Mammary epithelial cell (primary cell): Measurements from ENCODE around the gene CAMK1G.

Source experiments
- EZH2 ChIP-seq: IDR thresholded peaks from 2 replicates; pipeline ENCODE4 v1.6.1; 2012; ENCODE audit warnings: low read length, inconsistent platforms, borderline replicate concordance
- TF ChIP-seq, protein P1 (sequence below), 2 donors: IDR thresholded peaks in 1 of 2; conservative IDR thresholded peaks in 1 of 2; 2 replicates each; pipeline ENCODE4 v1.5.1; 2011 to 2012; ENCODE audit warnings: inconsistent platforms in 2 of 2, low read length in 2 of 2, mild to moderate bottlenecking in 2 of 2, control low read depth in 1 of 2, low read depth in 1 of 2; ENCODE audit not compliant: insufficient read depth in 1 of 2; ENCODE audit errors: extremely low read depth in 1 of 2

DNA sequence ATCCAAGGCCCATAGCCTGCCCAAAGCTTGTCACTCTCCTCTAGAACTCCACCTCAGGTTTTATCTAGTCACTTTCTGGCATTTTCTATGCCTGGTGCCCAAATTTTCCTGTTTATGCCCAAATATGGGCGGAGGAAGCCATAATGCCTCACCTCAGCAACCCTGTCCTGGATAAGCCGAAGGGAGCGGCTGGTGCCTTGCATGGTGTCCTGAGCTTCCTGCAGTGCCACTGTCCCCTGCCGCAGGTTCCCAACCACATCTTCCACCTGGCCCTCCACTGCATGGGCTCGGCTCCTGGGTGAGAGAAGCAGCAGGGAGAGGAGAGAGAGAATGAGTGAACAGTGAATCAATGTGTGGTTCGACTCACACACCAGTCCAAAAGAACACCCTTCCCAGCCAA, 34.2 kb downstream of the CAMK1G start:
- TF ChIP-seq, protein P1, sequence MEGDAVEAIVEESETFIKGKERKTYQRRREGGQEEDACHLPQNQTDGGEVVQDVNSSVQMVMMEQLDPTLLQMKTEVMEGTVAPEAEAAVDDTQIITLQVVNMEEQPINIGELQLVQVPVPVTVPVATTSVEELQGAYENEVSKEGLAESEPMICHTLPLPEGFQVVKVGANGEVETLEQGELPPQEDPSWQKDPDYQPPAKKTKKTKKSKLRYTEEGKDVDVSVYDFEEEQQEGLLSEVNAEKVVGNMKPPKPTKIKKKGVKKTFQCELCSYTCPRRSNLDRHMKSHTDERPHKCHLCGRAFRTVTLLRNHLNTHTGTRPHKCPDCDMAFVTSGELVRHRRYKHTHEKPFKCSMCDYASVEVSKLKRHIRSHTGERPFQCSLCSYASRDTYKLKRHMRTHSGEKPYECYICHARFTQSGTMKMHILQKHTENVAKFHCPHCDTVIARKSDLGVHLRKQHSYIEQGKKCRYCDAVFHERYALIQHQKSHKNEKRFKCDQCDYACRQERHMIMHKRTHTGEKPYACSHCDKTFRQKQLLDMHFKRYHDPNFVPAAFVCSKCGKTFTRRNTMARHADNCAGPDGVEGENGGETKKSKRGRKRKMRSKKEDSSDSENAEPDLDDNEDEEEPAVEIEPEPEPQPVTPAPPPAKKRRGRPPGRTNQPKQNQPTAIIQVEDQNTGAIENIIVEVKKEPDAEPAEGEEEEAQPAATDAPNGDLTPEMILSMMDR (conservative IDR thresholded peaks at IDR 0.05 in 1 of 2, IDR thresholded peaks at IDR 0.05 in 1 of 2; ENCODE audit: extremely low read depth in 1 of 2, insufficient read depth in 1 of 2, low read depth in 1 of 2, low read length in 2 of 2) = no peak
- no peak for TF ChIP-seq EZH2
